G401 (cell line): ENCODE measurements around the gene GRHL1. TPM values are rescaled to one million over a fixed set of nuclear protein-coding genes. Genes with fewer than 3 reads are reported as not detected.

ENCODE experiments used
- DNase-seq: peaks from one replicate; pipeline ENCODE4 v3.0.0-alpha.2; 2015; ENCODE audit warnings: low spot score
- in situ Hi-C: cut with HindIII; loops from 2 replicates; pipeline ENCODE4 v1.10.0; 2016; ENCODE audit warnings: low sequenced_read_pairs, mixed read lengths
- total RNA-seq: library from RNA; depleted of rRNA; stranded (reverse); fragments of >200 nt; shearing (Covaris generic); gene quantifications from 2 replicates; pipeline ENCODE4 v1.2.3, GENCODE V29; 2014; rRNA removed

GRHL1 gene
- total RNA-seq, 1 experiment from 2014 or later = 0.14 TPM

GRCh38 chr2:10045561-10046355 lies 94.3 kb downstream of the GRHL1 start:
- in situ Hi-C loops = loop anchor here (10.0 kb wide), 1 partner anchor 231 kb away; no protein-coding TSS in a partner anchor
- DNase-seq = peak; percentile 57

GRCh38 chr2:10046931-10047330 lies 95.4 kb downstream of the GRHL1 start:
- in situ Hi-C loops = loop anchor here (10.0 kb wide), 1 partner anchor 232 kb away; no protein-coding TSS in a partner anchor
- DNase-seq = no peak

GRCh38 chr2:10047616-10048500 lies 96.4 kb downstream of the GRHL1 start:
- in situ Hi-C loops = loop anchor here (10.0 kb wide), 1 partner anchor 233 kb away; no protein-coding TSS in a partner anchor
- DNase-seq = no peak

- in situ Hi-C loops = loop anchor here (10.0 kb wide), 1 partner anchor 234 kb away; no protein-coding TSS in a partner anchor
These were observed 97.1 kb downstream of the GRHL1 start for GRCh38 chr2:10048501-10049171.

More at GRCh38 chr2:10048501-10049171, 97.1 kb downstream of the GRHL1 start:
- peak; percentile 81 for DNase-seq

Other genes starting within 250 kb of the GRHL1 start
- gene TAF1B, start 108.2 kb upstream of the GRHL1 start, total RNA-seq = 56.1 and 70.7 TPM in 2 replicates
- 4.4 and 6.9 TPM in 2 replicates for gene KLF11, start 91.9 kb downstream of the GRHL1 start, total RNA-seq
- gene CYS1, start 128.7 kb downstream of the GRHL1 start, total RNA-seq = 11.2 and 14.1 TPM in 2 replicates
- gene RRM2, start 171.0 kb downstream of the GRHL1 start, total RNA-seq = 17.8 and 21.9 TPM in 2 replicates